GM21447 (cell line): Measurements from ENCODE around the gene NAA11.
"Not testable (repeated sequence)": the region's sequence is repeated elsewhere in the genome, so short reads cannot be mapped to it uniquely, and the experiment has no call there.

Experiments used
- ATAC-seq: cut with Tn5 transposase; IDR thresholded peaks from one replicate; pipeline ENCODE4 v1.9.1; 2021; ENCODE audit not compliant: unreplicated experiment

Gene NAA11

DNA sequence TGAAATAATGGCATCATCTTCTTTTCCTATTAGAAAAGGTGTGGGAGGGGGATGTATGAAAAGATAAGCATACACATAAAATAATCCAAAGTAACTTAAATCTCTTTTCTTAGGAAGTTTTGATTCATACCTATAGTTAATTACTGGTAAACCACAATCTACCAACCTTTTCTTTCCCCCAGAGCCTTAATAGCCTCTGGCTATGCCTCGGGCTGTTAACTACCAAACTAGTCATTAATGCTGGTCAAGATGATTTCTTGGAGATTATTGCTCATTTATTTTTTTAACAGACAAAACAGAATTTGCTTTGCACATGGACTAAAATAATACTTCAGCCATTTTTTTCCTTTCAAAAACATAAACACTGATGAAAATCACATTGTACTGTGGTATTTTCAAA, 16.9 kb downstream of the NAA11 start:
- ATAC-seq = no peak

DNA sequence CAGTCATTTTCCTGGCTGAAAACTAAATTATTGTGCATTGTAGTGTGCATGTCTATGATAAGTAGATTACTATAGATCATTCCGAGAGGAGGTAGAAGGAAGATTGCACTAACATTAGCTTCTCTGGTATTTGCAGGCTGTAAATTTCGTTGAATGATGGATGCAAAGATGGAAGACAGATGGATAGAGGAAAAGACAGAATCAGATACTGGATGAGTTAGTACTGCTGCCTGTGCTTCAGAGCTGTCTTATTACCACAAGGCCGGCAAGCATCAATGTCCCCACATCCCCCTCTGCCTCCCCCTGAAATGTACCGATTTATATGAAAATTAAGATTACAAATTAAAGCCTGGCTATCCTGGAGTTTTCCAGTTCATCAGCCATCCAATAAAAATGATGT, 17.7 kb downstream of the NAA11 start:
- ATAC-seq = no peak

DNA sequence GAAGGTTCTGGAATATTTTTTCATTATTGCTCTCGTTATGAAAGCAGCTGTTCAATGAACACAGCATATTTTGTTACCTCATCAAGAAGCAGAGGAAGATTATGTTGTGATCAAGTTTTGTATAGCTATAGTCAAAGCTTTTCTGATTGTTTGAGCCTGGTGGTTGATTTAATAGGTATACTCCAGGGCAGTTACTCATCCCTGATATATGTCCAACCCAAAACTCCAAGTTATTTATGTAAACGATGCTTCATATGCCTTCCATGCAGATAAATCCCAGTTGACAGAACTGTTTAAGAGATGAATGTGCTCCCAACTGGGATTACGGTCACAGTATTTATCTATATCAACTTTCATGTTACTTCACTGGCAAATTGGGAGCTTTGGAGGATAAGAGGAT, 19.1 kb downstream of the NAA11 start:
- no peak for ATAC-seq

DNA sequence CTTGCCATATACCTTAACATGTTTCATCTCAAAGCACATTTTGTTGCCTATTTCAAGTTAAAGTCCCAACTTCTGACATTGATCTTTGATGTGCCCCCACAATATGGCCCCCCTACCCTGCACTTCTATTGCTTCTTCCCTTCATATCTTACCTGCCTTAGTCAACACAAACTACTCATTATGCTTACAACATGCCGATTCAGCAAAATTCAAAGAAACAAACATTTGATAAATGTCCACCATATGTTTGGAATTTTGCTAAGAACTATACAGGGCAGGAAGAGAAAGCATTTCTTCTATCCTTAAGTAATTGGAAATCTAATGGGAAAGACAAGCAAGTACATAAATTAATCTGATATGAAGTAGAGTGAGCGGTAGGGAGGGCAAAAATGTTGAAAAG, 25.6 kb downstream of the NAA11 start:
- no peak for ATAC-seq

DNA sequence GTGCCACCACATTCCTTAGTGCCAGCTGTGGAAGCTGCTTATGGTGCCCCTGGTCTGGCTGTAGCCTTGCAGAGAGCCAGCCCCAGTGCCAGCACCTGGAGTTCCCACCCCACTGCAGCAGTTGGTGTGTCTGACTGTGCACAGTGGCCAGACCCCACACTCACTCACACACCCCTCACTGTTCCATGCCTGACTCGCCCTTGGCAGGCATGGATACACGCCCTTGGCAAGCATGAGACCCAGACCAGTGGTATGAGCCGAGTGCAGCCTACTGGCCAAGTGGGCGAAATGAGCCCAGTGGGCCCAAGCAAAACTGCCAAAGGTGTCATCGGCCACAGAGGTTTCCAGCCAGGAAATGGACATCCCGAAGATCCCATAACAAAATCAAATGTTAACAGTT, 27.4 kb downstream of the NAA11 start:
- ATAC-seq = no peak

DNA sequence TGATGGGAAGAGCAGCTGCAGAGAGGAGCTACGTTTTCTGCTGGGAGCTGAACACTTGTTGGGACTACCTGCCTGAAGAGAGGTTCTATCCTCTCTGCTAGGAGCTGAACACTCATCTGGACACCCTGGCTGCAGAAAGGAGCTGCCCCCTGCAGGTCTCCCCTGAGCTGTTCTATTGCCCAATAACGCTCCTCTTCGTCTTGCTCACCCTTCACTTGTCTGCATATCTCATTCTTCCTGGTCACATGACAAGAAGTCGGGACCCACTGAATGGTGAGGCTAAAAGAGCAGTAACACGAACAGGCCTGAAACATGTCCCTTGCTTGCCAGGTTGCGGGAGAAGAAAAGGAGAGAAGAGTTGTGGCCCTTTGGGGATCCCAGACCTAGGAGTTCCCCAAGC, 27.8 kb downstream of the NAA11 start:
- ATAC-seq = no peak

DNA sequence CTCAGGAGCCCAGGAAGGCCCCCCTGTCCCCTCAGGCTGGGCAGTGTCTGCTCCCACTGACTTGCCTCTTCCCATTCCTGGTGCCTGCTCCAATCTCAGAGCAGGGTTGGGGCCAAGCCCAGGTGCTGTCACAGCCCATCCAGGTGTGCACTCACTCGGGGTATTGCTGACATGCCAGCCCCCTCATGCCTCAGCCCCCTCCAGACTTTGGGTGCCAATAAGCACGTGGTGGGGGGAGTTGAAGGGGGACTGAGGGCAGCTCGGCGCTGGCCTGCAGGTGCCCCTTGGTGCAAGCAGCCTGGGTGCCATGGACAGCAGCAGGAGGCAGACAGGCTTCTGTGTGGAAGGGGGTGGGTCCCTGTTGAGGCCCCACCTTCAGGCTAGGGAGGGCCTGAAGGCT, 28.4 kb downstream of the NAA11 start:
- no peak for ATAC-seq

DNA sequence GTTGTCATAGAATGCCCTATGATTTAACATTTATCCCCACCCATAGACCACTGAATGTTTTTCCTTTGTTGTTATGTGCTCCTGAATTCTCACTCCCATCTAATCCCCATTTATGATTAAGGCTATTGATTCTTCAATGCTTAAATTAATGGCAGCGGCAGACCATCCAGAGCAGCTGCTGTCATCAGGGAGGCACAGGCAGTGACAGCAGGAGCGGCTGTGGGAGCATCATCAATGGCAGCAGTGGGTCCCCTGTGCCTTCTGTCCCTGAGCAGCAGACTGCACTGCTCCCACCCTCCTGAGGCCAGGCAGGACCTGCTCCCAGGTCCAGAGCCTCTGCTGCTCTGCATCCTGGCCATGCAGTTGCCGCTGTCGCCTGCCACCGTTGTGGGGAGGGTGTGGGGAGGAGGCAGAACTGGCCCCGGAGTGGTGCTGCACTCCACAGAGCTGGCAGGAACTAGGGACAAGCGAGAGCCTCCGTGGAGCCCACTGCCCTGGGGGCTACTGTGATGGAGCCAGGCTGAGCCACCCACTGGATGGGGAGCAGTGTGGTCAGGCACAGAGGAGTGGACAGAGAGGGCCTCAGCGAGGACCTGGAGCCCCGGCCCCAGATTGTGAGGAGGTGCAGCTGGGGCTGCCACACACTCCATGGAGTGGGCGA, 29.0 kb downstream of the NAA11 start:
- no peak for ATAC-seq

DNA sequence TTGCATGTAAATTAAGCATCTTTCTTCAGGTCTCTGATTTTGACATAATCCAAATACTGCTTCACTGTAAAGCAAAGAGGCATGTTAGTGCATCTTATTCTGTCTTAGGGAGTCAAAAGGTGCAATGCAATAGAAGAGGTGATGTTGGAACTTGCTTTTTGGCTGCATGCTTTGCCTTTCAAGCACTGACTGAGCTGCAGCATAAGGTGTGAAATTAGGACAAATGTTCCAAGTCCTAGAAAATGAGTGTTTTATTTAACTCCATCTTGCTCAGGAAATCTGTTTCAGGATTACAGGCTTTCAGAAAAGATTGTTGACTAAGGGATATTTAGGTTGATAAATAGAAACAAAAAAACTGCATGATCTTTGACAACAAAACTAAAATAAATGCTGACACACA, 30.8 kb downstream of the NAA11 start:
- no peak for ATAC-seq

DNA sequence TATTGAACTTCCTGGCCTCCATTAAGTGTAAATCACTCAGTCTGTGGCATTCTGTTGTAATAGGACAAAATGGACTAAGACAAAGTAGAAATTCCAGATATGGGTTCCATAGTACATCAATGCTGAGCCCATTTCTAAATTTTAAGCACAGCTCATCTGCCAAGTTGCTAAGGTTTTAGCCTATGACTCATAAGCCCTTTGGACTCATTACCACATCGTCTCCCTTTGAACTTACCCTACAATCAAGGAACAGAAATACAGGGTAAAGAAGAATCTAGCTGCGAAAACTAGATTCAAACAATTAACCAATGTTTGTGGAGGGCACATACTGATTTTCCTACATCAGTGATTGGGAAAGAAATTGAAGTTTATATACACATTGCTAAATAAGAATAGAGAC, 31.8 kb downstream of the NAA11 start:
- ATAC-seq = no peak

DNA sequence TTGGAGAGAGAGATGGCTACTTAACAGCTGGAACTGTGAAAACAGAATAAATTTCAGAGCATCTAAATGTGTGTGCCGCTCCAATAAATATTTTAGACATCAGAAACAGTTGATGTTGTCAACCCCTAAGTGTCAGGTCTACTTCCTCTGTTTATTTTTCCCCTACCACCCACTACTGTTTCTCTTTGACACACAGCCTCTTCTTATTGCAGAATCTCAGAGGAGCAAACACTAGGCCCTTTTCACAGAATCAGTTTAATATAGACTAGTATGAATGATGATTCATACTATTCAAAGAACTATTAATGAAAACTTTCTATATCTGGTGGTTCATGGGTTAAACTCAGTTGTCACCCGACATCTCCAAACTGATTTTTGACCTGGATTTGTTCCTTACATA, 33.9 kb downstream of the NAA11 start:
- no peak for ATAC-seq

DNA sequence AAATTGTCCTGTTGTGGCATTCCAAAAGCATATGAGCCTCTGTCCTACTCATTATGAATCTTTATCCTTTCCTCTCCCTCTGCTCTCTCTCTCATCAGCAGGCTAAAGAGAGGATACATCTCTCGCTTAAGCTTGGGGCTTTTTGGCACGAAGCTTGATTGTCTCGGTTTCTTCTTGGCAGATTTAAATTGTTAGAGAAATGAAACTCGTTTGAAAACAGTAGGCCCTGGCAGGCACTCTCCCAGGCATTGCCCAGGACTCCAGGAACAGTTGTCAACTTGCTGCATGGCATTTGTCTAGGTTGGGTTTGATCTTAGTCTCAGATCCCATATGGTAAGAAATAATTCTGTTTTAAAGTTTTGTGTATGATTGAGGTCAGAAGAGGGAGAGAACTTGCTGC, 35.5 kb downstream of the NAA11 start:
- ATAC-seq = no peak

DNA sequence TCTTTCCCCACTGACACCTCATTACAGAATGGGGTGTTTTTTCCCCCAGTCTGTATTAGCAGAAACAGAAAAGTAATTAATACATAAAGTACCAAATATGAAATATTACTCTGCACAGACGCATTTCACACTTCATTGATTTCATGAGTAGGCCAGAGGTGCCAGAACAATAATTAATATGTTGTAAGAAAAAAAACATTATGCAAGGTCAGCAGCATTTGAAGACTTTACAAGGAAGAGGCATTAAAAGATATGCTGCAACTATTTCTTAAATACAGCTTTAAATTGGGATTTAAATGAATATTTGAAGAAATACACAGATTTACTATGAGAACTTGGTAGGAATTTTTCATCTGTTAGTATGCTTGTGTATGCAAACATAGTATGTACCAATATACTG, 37.7 kb downstream of the NAA11 start:
- no peak for ATAC-seq

DNA sequence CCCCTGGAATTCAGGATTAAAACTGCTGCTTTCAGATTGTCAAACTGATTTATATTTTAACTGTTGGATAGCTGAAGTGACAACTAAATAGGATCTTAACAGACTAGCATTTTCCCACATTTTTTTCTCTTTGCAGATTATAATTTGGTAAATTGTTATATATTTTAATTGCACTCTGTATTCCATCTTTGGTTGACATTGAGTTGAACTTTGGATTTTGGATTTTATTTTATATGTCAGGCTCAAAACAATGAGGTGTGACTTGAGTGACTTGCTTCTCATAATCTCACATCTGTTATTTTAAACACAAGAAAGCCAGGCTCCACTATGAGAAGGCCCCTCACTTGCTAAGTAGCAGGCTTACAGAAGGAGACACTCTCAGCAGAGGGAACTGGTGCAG, 38.1 kb downstream of the NAA11 start:
- ATAC-seq = no peak

DNA sequence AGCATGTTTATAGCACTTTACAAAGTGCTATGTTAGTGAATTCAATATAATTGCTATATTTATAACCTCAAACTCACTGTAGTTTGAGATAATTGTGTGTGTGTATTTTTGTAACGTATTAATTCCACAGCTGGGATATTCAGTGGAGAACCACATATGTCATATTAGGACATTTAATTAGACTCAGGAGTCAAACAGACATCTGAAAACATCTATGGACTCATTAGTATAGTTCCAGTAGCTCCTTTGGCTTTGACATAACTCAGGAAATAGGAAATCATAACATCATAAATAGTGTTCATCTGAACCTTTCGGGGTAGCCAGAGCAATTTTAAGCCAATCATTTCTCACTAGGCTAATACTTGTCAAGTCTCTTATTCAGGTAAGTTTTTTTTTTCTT, 38.8 kb downstream of the NAA11 start:
- no peak for ATAC-seq

DNA sequence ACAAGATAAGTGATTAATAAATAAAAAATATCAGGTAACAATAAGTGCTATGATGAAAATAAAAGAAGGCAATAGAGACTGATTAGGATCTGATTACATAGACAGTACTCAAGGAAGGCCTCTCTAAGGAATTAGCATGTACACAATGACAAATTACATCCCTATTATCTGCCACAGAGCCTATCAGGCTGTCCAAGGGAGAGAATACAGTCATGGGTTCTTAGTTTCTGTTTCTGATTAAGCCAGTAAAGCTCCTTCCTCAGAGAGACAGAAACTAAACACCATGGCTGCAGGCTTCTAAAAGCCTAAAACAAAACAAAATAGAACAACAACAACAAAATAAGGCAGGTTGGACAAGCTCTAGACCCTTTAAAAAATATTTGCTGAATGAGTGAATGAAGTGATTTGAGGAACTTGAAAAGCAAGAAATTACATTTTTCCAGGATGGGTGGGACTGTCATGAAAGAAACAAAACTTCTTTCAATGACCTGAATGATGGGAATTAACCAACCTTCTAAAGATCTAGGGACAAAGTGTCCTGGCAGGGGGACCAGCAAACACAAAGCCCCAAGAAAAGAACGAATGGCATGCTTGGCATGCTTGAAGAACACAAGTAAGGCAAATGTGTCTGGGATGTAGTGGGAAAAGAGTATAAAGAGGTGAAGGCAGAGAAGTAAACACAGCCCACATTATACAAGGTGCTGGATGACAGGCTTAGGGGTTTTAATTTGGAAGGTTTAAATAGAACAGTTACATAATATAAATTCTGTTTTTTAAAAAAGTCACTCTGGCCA, 44.1 kb downstream of the NAA11 start:
- ATAC-seq = no peak

DNA sequence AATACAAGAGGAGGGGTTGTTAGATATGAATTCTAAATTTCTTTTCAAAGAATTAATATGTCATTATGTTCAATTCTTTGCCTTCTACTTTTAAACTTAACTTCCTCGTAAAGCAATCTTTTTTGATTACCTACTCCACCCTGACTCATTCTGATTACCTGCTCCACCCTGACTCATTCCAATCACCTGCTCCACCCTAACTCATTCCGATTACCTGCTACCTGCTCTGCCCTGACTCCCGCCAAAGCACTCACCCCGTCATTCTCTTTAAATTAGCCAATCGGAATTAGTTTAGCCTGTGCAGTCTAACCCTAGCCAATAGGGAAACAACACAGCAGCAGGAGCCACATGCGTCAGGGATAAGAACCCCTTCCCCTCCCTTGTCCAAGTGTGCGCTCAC, 48.4 kb downstream of the NAA11 start:
- not testable (repeated sequence) for ATAC-seq

DNA sequence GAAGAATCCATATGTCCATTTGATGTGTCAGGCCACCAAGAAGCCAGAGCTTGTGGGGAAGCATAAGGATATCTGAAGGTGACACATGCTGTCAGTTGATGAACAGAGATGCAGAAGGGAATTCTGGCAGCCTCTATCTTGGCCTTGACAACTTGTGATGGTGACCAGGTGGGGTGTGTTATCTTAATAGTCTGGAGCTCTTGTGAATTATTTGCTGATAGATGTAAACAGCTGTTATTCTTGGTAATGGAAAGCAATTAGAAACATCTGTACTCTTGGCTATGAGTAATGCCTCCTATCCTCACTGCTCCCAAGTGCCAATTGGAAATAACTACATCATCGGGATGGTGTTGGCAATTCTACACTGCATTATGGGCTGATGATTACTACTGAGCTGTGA, 51.9 kb downstream of the NAA11 start:
- no peak for ATAC-seq

DNA sequence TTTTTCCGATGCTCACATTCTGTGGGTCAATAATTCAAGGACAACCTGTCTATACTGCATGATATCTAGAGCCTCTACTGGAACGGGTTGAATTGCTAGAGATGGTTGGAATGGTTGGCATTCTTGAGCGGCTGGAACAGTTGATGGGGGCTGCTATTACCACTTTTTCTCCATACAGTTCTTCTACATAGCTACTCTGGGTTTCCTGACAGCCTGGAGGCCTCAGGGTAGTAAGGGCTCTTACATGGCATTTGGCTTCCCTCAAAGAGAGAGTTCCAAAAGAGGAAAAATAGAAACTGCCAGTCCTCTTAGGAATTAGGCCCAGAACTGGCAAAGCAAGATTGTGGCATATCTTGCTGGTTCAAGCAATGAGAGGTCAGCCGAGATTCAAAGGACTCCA, 53.1 kb downstream of the NAA11 start:
- ATAC-seq = no peak

DNA sequence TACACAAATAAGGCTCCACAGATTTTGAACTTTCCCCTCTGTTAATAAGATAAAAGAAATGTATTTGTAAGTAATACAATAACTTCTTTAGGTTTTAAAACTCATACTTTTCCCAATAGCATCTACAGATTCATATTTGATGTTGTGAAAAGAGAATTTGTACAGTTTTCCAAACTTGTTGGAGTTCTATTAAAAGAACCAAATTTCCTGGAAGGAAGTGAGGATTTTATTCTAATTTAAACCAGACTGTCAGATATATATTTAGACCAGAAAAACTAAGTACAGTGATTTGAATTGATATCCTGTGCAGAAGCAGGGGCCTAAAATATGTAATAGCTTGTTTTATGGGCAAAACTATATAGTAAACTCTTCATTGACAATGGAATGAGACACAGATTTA, 53.7 kb downstream of the NAA11 start:
- no peak for ATAC-seq

DNA sequence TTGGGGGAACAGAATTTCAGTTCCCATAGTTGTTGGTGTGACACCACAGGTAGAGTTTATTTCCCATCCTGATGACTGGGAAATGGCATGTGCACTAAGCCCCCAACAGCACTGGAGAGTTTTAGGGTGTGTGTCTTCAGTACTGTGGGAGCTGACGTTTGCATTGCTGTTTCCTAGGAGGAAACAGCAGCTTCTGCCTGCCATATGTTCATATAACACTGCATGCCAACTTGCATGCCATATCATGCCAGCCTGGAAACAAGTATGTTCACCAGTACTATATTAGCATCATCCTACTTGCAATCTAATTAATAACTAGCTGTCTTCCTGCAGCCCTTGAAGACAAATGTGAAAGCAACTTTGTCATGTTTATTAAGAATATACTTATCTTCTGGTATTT, 58.2 kb downstream of the NAA11 start:
- no peak for ATAC-seq
